ENCODE data around the gene SLC31A1. TPM values are rescaled to one million over a fixed set of nuclear protein-coding genes. Genes with fewer than 3 reads are reported as not detected.

SLC31A1 gene
- 10 to 100 TPM in 1 of 3 donors, 1 to 10 TPM in 2; 6.4 to 13.7 (median 8.0) TPM for polyA plus RNA-seq

- peak within 1 kb of the TSS; percentile 78 for H3K27ac ChIP-seq (ENCODE audit: low read depth, low read length)
- 0% methylated on average over 59 to 65 of the region's 65 CpGs for WGBS, 3 donors
Measured at GRCh38 chr9:113221003-113221799, at the start of gene SLC31A1, which contains the start of gene FKBP15. SLC31A1 (plus strand) TSS chr9:113221544; CDS start chr9:113256149, 34,605 bp downstream. FKBP15 (minus strand) TSS chr9:113221277; CDS start chr9:113221243, 34 bp downstream.

- 92 to 99% (median 94%) methylated on average over 3 of the region's 3 CpGs for WGBS, 3 donors
- H3K27ac ChIP-seq (ENCODE audit: low read depth, low read length) = no peak overlapping the region
Measured at GRCh38 chr9:113173341-113173740, 48.0 kb upstream of the SLC31A1 start.

GRCh38 chr9:113176803-113177202 is 44.5 kb upstream of the SLC31A1 start:
- 79 to 98% (median 85%) methylated on average over 6 of the region's 6 CpGs for WGBS, 3 donors

GRCh38 chr9:113177251-113177650 is 44.1 kb upstream of the SLC31A1 start:
- 94 to 98% (median 96%) methylated on average over 2 of the region's 2 CpGs for WGBS, 3 donors
- no peak overlapping the region for H3K27ac ChIP-seq (ENCODE audit: low read depth, low read length)

More at GRCh38 chr9:113176803-113177202, 44.5 kb upstream of the SLC31A1 start:
- no peak overlapping the region for H3K27ac ChIP-seq (ENCODE audit: low read depth, low read length)

GRCh38 chr9:113178087-113178486 is 43.3 kb upstream of the SLC31A1 start:
- WGBS, 3 donors = 88 to 100% (median 93%) methylated on average over 1 of the region's 1 CpG
- no peak overlapping the region for H3K27ac ChIP-seq (ENCODE audit: low read depth, low read length)

GRCh38 chr9:113179839-113180238 is 41.5 kb upstream of the SLC31A1 start:
- WGBS, 3 donors = 83 to 94% (median 91%) methylated on average over 1 of the region's 1 CpG
- no peak overlapping the region for H3K27ac ChIP-seq (ENCODE audit: low read depth, low read length)

- no peak overlapping the region for H3K27ac ChIP-seq (ENCODE audit: low read depth, low read length)
Measured at GRCh38 chr9:113181165-113181564, 40.2 kb upstream of the SLC31A1 start.

- H3K27ac ChIP-seq (ENCODE audit: low read depth, low read length) = no peak overlapping the region
- 95 to 98% (median 98%) methylated on average over 2 of the region's 2 CpGs for WGBS, 3 donors
Measured at GRCh38 chr9:113183956-113184488, 37.3 kb upstream of the SLC31A1 start.

- WGBS, 3 donors = 79 to 82% (median 80%) methylated on average over 2 of the region's 2 CpGs
- no peak overlapping the region for H3K27ac ChIP-seq (ENCODE audit: low read depth, low read length)
Measured at GRCh38 chr9:113184539-113184938, 36.8 kb upstream of the SLC31A1 start.

- 85 to 90% (median 88%) methylated on average over 4 of the region's 4 CpGs for WGBS, 3 donors
- no peak overlapping the region for H3K27ac ChIP-seq (ENCODE audit: low read depth, low read length)
Measured at GRCh38 chr9:113185271-113185670, 36.1 kb upstream of the SLC31A1 start.

GRCh38 chr9:113186137-113186755 is 35.1 kb upstream of the SLC31A1 start:
- H3K27ac ChIP-seq (ENCODE audit: low read depth, low read length) = no peak overlapping the region
- 94 to 98% (median 96%) methylated on average over 7 of the region's 7 CpGs for WGBS, 3 donors

GRCh38 chr9:113187929-113188595 is 33.3 kb upstream of the SLC31A1 start:
- WGBS, 3 donors = 44 to 90% (median 60%) methylated on average over 9 of the region's 9 CpGs
- no peak overlapping the region for H3K27ac ChIP-seq (ENCODE audit: low read depth, low read length)

- no peak overlapping the region for H3K27ac ChIP-seq (ENCODE audit: low read depth, low read length)
- 40 to 71% (median 67%) methylated on average over 2 of the region's 2 CpGs for WGBS, 3 donors
Measured at GRCh38 chr9:113192455-113192854, 28.9 kb upstream of the SLC31A1 start.

- no peak overlapping the region for H3K27ac ChIP-seq (ENCODE audit: low read depth, low read length)
- 72 to 90% (median 85%) methylated on average over 4 of the region's 4 CpGs for WGBS, 3 donors
Measured at GRCh38 chr9:113199683-113200329, 21.5 kb upstream of the SLC31A1 start.

- WGBS, 3 donors = 56 to 88% (median 66%) methylated on average over 2 of the region's 2 CpGs
Measured at GRCh38 chr9:113205432-113205831, 15.9 kb upstream of the SLC31A1 start.

GRCh38 chr9:113205861-113206260 is 15.5 kb upstream of the SLC31A1 start:
- no peak overlapping the region for H3K27ac ChIP-seq (ENCODE audit: low read depth, low read length)
- 93 to 97% (median 96%) methylated on average over 1 of the region's 1 CpG for WGBS, 3 donors

More at GRCh38 chr9:113205432-113205831, 15.9 kb upstream of the SLC31A1 start:
- no peak overlapping the region for H3K27ac ChIP-seq (ENCODE audit: low read depth, low read length)

GRCh38 chr9:113210815-113211214 is 10.5 kb upstream of the SLC31A1 start:
- H3K27ac ChIP-seq (ENCODE audit: low read depth, low read length) = no peak overlapping the region
- whole genome bisulfite sequencing, 3 donors = 92 to 97% (median 94%) methylated on average over 10 of the region's 10 CpGs

- no peak overlapping the region for H3K27ac ChIP-seq (ENCODE audit: low read depth, low read length)
- WGBS, 3 donors = 54 to 62% (median 61%) methylated on average over 3 of the region's 3 CpGs
Measured at GRCh38 chr9:113215132-113215531, 6.2 kb upstream of the SLC31A1 start.
